GM23338 (cell line): Measurements from ENCODE around the gene SUPT6H. TPM values are rescaled to one million over a fixed set of nuclear protein-coding genes. Genes with fewer than 3 reads are reported as not detected.

Source experiments
- ATAC-seq: fragments of 200-7000 bp; cut with Tn5 transposase; 3 replicates; pipeline ENCODE4 v1.9.1; 2020
- DNase-seq: peaks from one replicate; pipeline ENCODE4 v3.0.0-alpha.2; 2015; ENCODE audit warnings: low spot score
- H2AFZ ChIP-seq: fragments of 200-600 bp; sonication (generic); 2 replicates; pipeline ENCODE4 v1.8.0; 2016; ENCODE audit warnings: antibody characterized with exemption, mild to moderate bottlenecking, moderate library complexity
- H3F3A ChIP-seq: fragments of 200-600 bp; sonication (generic); replicated peaks from 2 replicates; pipeline ENCODE4 v1.8.0; 2017; ENCODE audit warnings: antibody characterized with exemption, mixed run types, low read depth
- H3K27ac ChIP-seq: fragments of 200-600 bp; sonication (generic); 2 replicates; pipeline ENCODE4 v1.6.1; 2016; ENCODE audit warnings: low read depth
- H3K27me3 ChIP-seq: fragments of 200-600 bp; sonication (generic); 2 replicates; pipeline ENCODE4 v1.8.0; 2016; ENCODE audit warnings: mild to moderate bottlenecking, mixed run types, moderate library complexity; ENCODE audit not compliant: insufficient read depth
- H3K36me3 ChIP-seq: fragments of 200-600 bp; sonication (generic); 2 replicates; pipeline ENCODE4 v1.8.0; 2016; ENCODE audit warnings: mild to moderate bottlenecking; ENCODE audit not compliant: insufficient read depth
- H3K4me1 ChIP-seq: fragments of 200-600 bp; sonication (generic); 2 replicates; pipeline ENCODE4 v1.8.0; 2016; ENCODE audit warnings: mild to moderate bottlenecking, moderate library complexity; ENCODE audit not compliant: insufficient read depth
- H3K4me2 ChIP-seq: fragments of 200-600 bp; sonication (generic); 2 replicates; pipeline ENCODE4 v1.7.1; 2017; ENCODE audit warnings: mixed run types
- H3K4me3 ChIP-seq: fragments of 200-600 bp; sonication (generic); 2 replicates; pipeline ENCODE4 v1.6.1; 2016; ENCODE audit warnings: mixed run types
- H3K79me2 ChIP-seq: fragments of 200-600 bp; sonication (generic); replicated peaks from 2 replicates; pipeline ENCODE4 v1.8.0; 2017; ENCODE audit warnings: mild to moderate bottlenecking; ENCODE audit not compliant: insufficient read depth
- H3K9me2 ChIP-seq: fragments of 200-600 bp; sonication (generic); 2 replicates; pipeline ENCODE4 v1.8.0; 2017; ENCODE audit not compliant: insufficient read depth
- H4K20me1 ChIP-seq: fragments of 200-600 bp; sonication (generic); replicated peaks from 2 replicates; pipeline ENCODE4 v1.8.0; 2017; ENCODE audit warnings: mild to moderate bottlenecking; ENCODE audit not compliant: insufficient read depth
- H3K27ac Mint-ChIP-seq: 2 replicates; pipeline ENCODE4 v1.8.0; 2020; ENCODE audit warnings: inconsistent platforms, mild to moderate bottlenecking, moderate library complexity, mixed read lengths
- H3K27me3 Mint-ChIP-seq: 3 replicates; pipeline ENCODE4 v1.8.0; 2022; ENCODE audit warnings: low read depth, mild to moderate bottlenecking, moderate library complexity, mixed read lengths, inconsistent platforms; ENCODE audit not compliant: insufficient read depth, poor library complexity
- H3K36me3 Mint-ChIP-seq: 3 replicates; pipeline ENCODE4 v1.8.0; 2021; ENCODE audit warnings: low read depth, mild to moderate bottlenecking, inconsistent platforms, moderate library complexity, mixed read lengths
- H3K4me1 Mint-ChIP-seq: 3 replicates; pipeline ENCODE4 v1.8.0; 2020; ENCODE audit warnings: mild to moderate bottlenecking, inconsistent platforms, mixed read lengths
- H3K4me3 Mint-ChIP-seq: 3 replicates; pipeline ENCODE4 v1.8.0; 2021; ENCODE audit warnings: moderate library complexity, mild to moderate bottlenecking, inconsistent platforms, mixed read lengths
- H3K9me3 Mint-ChIP-seq: 3 replicates; pipeline ENCODE4 v1.8.0; 2020; ENCODE audit warnings: moderate library complexity, mild to moderate bottlenecking, inconsistent platforms, mixed read lengths
- CREB1 ChIP-seq: fragments of 250-450 bp; sonication (Bioruptor Pico); IDR thresholded peaks from 2 replicates; pipeline ENCODE4 v1.5.0; 2020; ENCODE audit warnings: low read depth, mild to moderate bottlenecking, moderate library complexity
- POLR2AphosphoS5 ChIP-seq: IDR thresholded peaks from 2 replicates; pipeline ENCODE4 v1.6.1; 2016; ENCODE audit warnings: antibody characterized with exemption, low read depth
- STAT1 ChIP-seq: IDR thresholded peaks from one replicate; pipeline ENCODE4 v1.6.1; 2016; ENCODE audit warnings: antibody characterized with exemption; ENCODE audit not compliant: unreplicated experiment
- polyA plus RNA-seq: library from polyadenylated mRNA; unstranded; fragments of >200 nt; fragmentation: Nextera tagmentation; extraction: Ambion mirVana; gene quantifications from 2 replicates; pipeline ENCODE4 v1.2.1, GENCODE V29; 2016
- total RNA-seq: library from RNA; depleted of rRNA; stranded (reverse); fragments of >200 nt; shearing (Covaris generic); gene quantifications from 2 replicates; pipeline ENCODE4 v1.2.3, GENCODE V29; 2014
- TF ChIP-seq, protein P1 (sequence below): fragments of 250-450 bp; sonication (Bioruptor Pico); IDR thresholded peaks from 2 replicates; pipeline ENCODE4 v1.5.0; 2020; ENCODE audit warnings: mild to moderate bottlenecking, moderate library complexity
- TF ChIP-seq, protein P2 (sequence below), 2 experiments: fragments of 200-600 bp in 1 of 2; sonication (generic) in 1 of 2; conservative IDR thresholded peaks; 2 replicates each; pipeline versions ENCODE4 v1.5.1 to v1.6.1; 2016 to 2017; ENCODE audit warnings: antibody characterized with exemption in 2 of 2, low read depth in 2 of 2, mild to moderate bottlenecking in 2 of 2, moderate library complexity in 1 of 2

Gene SUPT6H
- total and polyA plus RNA-seq, 2 experiments from 2014 or later, result 17.8 to 70.7 TPM

DNA sequence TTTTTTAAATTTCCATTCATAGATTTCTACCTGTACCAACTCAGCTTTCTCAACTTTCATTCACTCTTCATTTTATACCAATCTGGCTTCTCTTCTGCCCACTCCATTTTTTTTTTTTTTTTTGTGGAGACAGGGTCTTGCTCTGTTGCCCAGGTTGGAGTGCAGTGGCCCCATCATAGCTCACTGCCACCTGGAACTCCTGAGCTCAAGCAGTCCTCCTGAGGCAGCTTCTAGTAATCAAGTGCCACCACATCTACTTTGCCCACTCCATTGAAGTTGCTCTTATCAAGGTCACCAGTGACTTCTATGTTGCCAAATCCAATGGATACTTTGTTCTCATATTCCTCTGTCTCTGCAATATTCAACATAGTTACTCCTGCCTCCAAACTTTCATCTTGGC lies 1.7 kb downstream of the SUPT6H start (continued):
- TF ChIP-seq, protein P1, sequence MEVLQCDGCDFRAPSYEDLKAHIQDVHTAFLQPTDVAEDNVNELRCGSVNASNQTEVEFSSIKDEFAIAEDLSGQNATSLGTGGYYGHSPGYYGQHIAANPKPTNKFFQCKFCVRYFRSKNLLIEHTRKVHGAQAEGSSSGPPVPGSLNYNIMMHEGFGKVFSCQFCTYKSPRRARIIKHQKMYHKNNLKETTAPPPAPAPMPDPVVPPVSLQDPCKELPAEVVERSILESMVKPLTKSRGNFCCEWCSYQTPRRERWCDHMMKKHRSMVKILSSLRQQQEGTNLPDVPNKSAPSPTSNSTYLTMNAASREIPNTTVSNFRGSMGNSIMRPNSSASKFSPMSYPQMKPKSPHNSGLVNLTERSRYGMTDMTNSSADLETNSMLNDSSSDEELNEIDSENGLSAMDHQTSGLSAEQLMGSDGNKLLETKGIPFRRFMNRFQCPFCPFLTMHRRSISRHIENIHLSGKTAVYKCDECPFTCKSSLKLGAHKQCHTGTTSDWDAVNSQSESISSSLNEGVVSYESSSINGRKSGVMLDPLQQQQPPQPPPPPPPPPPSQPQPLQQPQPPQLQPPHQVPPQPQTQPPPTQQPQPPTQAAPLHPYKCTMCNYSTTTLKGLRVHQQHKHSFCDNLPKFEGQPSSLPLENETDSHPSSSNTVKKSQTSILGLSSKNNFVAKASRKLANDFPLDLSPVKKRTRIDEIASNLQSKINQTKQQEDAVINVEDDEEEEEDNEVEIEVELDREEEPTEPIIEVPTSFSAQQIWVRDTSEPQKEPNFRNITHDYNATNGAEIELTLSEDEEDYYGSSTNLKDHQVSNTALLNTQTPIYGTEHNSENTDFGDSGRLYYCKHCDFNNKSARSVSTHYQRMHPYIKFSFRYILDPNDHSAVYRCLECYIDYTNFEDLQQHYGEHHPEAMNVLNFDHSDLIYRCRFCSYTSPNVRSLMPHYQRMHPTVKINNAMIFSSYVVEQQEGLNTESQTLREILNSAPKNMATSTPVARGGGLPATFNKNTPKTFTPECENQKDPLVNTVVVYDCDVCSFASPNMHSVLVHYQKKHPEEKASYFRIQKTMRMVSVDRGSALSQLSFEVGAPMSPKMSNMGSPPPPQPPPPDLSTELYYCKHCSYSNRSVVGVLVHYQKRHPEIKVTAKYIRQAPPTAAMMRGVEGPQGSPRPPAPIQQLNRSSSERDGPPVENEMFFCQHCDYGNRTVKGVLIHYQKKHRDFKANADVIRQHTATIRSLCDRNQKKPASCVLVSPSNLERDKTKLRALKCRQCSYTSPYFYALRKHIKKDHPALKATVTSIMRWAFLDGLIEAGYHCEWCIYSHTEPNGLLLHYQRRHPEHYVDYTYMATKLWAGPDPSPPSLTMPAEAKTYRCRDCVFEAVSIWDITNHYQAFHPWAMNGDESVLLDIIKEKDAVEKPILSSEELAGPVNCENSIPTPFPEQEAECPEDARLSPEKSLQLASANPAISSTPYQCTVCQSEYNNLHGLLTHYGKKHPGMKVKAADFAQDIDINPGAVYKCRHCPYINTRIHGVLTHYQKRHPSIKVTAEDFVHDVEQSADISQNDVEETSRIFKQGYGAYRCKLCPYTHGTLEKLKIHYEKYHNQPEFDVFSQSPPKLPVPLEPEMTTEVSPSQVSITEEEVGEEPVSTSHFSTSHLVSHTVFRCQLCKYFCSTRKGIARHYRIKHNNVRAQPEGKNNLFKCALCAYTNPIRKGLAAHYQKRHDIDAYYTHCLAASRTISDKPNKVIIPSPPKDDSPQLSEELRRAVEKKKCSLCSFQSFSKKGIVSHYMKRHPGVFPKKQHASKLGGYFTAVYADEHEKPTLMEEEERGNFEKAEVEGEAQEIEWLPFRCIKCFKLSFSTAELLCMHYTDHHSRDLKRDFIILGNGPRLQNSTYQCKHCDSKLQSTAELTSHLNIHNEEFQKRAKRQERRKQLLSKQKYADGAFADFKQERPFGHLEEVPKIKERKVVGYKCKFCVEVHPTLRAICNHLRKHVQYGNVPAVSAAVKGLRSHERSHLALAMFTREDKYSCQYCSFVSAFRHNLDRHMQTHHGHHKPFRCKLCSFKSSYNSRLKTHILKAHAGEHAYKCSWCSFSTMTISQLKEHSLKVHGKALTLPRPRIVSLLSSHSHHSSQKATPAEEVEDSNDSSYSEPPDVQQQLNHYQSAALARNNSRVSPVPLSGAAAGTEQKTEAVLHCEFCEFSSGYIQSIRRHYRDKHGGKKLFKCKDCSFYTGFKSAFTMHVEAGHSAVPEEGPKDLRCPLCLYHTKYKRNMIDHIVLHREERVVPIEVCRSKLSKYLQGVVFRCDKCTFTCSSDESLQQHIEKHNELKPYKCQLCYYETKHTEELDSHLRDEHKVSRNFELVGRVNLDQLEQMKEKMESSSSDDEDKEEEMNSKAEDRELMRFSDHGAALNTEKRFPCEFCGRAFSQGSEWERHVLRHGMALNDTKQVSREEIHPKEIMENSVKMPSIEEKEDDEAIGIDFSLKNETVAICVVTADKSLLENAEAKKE (CRISPR knock-in tag), result no peak
- no peak for TF ChIP-seq CREB1 (CRISPR knock-in tag)
- no peak for TF ChIP-seq POLR2AphosphoS5
- TF ChIP-seq STAT1, result no peak

DNA sequence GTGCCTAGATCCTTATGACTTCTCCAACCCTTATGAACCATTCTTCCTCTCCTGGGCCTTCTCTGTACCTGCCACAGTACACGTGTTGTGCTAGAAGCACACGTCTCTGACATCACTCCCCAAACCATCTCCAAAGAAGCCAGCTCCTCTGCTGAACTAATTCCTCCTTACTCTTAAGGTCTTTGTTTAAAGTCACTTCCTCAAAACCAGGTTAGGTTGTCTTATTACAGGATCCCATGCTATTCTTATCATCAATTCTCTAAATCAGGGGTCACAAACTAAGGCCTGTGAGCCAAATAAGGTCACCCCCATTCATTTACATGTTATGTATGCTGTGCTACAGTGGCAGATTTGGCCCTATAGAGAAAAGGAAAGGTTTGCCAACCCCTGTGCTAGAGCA lies 4.0 kb downstream of the SUPT6H start:
- Histone ChIP-seq H3K4me3 (no peak overlapping the region), H3K27me3 (no peaks in the 10 kb centered on the region), H3K79me2 (peaks cover 81% of the 10 kb centered on the region), H3K9me2 (no peaks in the 10 kb centered on the region), H3K4me1 (peaks cover 6% of the 10 kb centered on the region), H4K20me1 (peaks cover 36% of the 10 kb centered on the region), H3F3A (peaks cover 9% of the 10 kb centered on the region), H2AFZ (no peak overlapping the region), H3K4me2 (no peak overlapping the region), H3K36me3 (peaks cover 4% of the 10 kb centered on the region), H3K27ac (no peak overlapping the region)
- no peak for DNase-seq
- no peak for ATAC-seq
- H3K27me3 Mint-ChIP-seq, result peaks cover 9% of the 10 kb centered on the region
- peaks cover 15% of the 10 kb centered on the region for H3K4me1 Mint-ChIP-seq
- peaks cover 38% of the 10 kb centered on the region for H3K36me3 Mint-ChIP-seq
- TF ChIP-seq, protein P2, sequence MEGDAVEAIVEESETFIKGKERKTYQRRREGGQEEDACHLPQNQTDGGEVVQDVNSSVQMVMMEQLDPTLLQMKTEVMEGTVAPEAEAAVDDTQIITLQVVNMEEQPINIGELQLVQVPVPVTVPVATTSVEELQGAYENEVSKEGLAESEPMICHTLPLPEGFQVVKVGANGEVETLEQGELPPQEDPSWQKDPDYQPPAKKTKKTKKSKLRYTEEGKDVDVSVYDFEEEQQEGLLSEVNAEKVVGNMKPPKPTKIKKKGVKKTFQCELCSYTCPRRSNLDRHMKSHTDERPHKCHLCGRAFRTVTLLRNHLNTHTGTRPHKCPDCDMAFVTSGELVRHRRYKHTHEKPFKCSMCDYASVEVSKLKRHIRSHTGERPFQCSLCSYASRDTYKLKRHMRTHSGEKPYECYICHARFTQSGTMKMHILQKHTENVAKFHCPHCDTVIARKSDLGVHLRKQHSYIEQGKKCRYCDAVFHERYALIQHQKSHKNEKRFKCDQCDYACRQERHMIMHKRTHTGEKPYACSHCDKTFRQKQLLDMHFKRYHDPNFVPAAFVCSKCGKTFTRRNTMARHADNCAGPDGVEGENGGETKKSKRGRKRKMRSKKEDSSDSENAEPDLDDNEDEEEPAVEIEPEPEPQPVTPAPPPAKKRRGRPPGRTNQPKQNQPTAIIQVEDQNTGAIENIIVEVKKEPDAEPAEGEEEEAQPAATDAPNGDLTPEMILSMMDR (conservative IDR thresholded peaks at IDR 0.05; ENCODE audit: low read depth in 2 of 2), result no peak
- TF ChIP-seq, protein P1 (CRISPR knock-in tag), result no peak
- TF ChIP-seq POLR2AphosphoS5, result no peak
- H3K27ac Mint-ChIP-seq, result no peak overlapping the region
- no peak overlapping the region for H3K4me3 Mint-ChIP-seq
- H3K9me3 Mint-ChIP-seq, result peaks cover 5% of the 10 kb centered on the region
